Activated CD8-positive, alpha-beta memory T cell treated with anti-CD3 and anti-CD28 coated beads, Interleukin-2, amount 50 U/mL, for 1 hour (primary cell): ENCODE data around the gene FCMR.

Source experiments
- DNase-seq: peaks from one replicate; pipeline ENCODE4 v3.0.0-alpha.2; 2020; ENCODE audit errors: extremely low read depth

FCMR gene, protein sequence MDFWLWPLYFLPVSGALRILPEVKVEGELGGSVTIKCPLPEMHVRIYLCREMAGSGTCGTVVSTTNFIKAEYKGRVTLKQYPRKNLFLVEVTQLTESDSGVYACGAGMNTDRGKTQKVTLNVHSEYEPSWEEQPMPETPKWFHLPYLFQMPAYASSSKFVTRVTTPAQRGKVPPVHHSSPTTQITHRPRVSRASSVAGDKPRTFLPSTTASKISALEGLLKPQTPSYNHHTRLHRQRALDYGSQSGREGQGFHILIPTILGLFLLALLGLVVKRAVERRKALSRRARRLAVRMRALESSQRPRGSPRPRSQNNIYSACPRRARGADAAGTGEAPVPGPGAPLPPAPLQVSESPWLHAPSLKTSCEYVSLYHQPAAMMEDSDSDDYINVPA

DNA sequence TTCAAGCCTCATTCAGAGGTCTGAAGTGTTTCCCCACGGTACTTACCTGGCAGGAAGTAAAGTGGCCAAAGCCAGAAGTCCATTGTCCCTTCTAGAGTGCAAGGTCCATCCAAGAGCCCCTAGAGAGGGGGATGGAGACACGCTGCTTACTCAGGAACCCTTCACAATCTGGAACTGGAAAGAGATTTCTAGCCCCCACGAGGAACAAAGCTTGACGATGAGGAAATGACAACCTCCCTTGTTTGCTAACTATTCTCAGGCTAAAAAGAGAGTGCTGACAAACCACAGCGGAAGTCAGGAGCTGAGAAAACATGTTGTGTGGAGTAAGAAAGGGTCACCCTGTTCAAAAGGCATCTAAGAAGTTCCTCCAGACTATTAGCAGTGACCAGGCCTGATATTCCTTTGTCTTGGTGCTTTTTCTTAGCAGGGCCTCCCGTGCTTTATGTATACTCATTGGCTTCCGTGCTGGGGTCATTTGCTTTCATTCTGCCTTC, at the start of gene FCMR:
TSS of gene FCMR (minus strand) at position 170 of the 494 bp plus-strand sequence. CDS start at position 83, 87 bp downstream.
- DNase-seq: no peak

DNA sequence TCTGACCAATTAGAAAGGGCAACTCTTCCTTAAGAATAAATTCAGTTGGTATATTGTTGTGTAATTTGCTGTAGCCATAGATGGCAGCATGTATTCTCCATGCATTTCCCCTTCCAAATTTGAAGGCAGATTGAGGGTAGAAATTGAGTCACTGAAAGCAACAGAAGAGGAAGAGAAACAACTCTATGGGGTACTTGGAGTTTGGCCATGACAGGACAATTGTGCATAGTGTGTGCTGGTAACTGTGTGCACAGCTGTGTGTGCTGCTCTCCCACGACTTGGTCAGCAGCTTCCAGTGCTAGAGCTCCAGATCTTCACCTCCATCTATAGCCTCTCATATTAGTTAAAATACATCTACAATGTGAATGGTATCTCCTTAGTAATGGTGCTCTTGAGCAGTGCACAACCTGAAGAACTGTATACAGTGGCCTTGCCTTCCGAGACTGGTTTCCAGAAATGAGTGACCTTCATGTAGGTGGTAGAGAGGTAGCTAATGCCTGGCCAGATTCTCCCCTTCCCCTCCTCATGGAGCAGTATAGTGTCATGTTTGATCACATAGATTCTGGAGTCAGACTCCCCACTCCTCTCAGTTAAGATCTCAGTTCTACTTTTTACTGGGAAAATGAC, 49.4 kb upstream of the FCMR start:
- DNase-seq: no peak

DNA sequence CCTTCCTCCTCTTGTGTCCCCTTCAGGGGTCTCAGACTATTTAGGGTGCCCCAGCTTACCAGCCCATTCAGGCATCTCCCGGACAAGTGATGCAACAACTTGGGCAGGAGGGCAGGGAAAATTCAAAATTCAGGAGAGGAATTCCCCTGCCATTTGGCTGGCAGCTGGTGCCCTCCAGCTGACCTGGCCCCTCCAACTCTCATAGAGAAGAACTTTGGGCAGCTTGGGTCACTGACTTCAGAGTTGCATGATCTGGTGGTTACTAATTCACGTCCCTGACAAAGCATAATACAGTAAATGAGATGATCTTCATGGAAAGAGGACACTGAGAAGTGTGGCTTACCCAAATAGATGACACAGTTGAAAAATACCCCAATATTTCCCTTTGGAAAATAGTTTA, 48.7 kb upstream of the FCMR start, which contains the start of gene FCAMR:
TSS of gene FCAMR (minus strand) at position 15 of the 400 bp plus-strand sequence. CDS start 335 bp downstream, outside the sequence.
- DNase-seq: no peak

DNA sequence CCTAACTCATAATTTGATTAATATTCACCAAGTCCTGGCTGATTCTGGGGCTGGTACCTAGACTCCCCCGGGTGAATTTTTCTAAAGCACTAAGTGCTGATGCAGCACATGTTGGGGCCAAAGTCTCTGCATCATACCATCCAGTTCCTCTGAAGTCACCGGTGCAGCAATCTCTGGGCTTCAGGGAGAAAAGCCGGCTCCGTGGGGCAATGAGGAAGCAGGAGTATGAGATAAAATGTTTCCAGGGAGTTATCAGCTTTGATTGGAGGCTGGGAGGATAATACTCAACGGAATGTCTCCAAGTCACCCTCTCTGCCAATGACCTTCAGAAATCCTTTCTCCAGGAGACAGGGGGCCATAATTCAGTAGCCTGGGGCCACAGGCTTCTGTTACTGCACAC, 47.3 kb upstream of the FCMR start:
- no peak for DNase-seq

DNA sequence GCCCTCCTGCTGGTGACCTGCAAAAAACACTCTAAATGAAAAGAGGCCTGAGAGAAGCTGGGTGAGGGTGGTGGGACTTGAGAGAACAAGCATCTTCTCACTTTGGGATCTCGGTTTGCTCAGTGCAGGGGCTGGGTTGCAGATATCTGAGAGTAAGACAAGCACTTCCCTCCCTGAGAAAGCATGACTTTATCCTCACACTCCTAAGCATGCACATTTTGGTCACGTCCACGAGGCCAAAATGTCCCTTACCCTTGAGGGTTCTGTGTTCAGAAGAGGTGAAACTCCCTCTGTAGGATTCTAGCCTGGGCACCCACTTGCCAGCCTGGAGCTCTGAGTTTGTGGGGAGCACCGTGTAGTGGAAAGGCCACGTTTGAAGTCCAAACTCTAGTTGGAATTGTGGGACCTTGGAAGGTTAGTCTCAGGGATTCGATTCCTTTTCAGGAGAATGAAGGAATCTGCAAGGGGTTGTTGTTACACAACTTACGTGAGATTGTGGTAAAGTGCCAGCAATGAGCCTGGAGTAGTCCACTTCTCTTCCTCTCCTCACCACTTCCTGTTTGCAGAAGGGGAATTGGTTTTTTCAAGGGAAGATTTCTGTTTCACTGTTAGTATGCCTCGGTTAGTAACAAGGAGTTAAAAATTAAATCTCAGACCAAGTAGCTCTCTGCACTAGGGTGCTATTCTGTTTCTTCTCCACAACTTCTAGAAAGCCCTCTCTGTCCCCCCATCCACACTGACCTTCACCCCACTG, 45.5 kb upstream of the FCMR start:
- no peak for DNase-seq

DNA sequence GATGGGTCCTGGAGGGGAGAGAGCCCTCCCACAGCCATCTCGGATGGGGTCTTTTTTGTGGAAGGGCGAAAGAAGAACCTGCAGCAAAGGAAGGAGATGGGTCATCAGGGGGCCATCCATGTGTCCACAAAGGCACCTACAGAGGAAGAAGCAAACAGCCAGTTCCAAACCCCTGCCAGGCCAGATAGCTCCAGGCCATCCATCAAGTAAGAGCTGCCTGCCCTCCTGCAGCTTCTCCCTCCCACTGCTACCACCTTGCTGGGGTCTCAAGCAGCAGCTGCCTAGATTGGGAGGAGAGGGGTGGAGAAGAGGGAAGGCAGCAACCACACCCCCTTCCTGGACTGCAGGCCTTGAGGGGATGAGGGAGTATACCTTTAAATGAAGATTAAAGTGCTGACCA, 44.0 kb upstream of the FCMR start:
- no peak for DNase-seq

DNA sequence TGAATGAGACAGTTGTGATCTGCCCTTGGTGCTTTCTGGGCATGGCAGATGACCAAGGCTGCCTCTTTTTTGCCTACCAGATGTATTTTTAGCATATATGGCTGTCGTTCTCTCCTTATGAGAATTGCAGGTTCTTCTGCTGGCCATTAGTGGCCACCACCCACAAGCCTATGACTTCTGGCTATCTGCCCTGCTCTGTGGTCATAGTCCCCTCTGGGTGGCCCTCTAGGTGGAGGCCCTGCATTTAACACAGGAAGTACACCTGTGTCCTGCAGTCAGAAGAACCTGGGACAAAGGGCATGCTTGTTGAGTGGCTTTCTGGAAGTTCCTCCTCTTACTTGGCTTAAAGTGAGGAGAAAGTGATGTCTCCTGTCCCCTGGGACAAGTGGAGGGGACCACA, 42.0 kb upstream of the FCMR start:
- no peak for DNase-seq

DNA sequence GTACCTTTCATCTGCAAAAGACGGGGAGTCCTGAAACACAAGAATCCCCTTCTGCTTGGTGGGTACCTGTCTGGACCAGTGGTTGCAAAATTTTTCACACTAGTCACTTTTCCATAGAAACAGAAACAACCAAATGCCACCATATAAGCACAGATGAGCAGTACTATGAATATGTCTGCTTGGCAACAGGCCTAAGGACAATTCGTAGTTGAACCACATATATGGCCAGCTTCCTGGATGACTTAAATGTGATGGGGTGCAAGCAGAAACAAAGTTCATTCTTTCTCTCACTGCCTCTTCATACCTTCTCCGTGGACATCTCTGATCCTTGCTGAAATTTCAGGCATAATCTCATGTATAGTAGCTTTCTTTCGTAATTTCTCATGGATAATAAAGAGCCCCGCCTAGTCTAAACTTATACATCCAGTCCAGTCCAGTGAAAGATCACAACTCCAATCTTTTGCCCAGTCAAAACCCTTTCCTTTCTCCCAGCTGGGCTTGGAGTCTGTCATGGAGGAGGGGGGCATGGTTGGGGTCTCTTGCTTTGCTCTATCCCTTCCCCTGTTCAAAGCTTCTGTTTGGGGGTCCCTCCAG, 41.5 kb upstream of the FCMR start:
- DNase-seq: no peak

DNA sequence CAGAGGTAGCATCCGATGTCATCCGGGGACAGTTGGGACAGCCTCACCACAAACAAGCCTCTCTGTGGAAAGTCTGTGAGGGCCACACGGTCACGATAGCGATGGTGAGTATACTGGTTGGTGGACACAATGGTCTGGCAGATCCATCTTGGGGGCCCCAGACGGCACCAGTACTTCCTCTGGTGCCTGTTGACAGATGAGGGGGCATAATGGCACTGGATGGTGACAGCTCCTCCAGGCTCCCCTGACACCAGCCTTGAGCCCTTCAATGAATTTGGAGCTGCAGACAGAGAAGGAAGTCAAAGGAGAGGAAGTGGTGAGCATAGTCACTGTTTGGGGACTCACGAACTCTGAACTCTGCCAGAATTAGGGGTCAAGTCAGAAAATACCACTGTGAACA, 40.5 kb upstream of the FCMR start:
- DNase-seq: no peak

DNA sequence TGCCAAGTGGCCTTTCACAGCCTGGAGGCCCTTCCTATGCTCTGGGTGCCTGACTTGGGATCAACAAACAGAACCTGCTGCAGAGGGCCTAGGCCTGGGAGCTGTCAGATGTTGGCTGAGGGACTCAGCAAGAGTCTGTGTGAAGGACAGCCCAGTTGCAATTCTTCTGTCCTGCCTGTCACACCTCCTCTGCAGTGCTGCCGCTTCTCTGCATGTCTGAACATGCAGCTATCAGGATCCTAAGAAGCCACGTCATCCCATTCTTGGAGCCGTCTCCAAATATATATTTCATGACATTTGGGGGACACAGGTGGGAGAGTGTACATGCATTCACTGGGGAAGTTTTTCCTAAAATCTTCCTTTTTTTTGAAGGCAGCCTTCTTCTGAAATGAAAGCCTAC, 39.9 kb upstream of the FCMR start:
- no peak for DNase-seq

DNA sequence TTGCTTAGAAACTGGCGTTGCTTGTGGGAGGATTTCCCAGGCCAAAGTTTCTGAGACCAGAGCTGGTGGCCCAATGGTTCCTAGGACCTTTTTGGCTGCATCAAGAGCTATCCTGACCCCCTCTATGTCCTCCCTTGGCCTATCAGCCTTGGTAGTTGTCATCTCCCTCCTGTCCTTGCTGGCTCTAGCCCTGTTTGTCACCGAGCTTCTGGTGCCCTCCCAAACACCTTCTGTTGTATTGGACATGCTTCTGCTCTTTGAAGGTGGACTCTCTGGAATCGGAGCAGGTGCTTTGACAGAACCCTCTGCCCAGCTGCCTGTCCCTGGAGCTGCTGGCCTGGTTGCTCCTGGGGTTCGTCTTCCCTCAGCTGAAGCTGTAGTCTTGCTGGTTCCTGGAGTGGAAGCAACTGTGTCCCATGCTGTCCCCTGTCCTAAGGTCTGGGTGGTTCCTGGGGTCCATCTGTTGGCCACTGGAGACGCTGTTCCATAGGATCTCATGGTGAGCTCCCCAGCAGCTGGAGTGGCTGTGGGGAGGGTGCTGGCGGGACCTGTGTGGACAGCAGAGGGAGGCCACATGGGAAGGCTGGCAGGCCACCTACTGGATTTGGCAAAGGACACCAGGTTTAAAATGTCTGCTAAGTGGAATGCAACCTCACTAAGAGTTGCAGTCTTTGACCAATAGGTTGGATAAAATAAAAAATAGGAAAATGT, 39.1 kb upstream of the FCMR start:
- DNase-seq: no peak

DNA sequence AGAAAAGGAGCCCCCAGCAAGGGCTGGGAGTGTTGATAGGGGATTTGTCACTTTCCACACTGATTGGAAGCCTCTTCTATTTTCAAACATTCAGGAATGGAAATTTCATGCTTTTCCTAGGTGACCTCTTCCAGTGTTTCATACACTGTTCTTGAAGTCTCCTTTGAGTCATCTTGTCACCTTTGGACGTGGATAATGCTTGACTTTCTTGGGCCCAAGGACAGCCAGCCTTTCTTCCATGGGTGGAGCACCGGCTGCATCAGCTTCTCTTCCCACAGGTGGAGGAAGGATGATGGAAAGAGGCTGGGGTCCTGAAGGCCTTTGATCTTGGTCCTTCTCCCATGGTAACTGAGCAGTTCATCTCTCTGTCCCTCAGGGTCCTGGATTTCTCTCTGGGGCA, 36.4 kb upstream of the FCMR start:
- DNase-seq: no peak

DNA sequence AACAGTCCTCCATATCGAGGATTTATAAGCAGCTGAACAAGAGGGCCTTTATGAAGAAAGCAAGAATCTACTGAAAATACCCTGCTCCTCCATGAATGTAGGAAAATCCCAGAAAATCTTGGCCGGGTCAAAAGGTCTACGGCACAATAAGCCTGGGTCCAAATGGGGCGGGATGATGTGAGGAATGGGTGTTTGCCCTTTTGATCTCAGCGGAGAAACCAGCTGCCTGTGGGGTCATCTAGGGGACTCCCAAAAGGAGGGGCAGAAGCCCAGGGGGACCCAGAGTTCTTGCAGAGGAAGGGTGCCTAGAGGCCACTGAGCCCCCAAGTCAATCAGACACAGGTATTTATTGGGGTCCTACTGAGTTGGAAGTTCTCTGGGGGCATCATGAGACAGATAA, 35.9 kb upstream of the FCMR start:
- no peak for DNase-seq

DNA sequence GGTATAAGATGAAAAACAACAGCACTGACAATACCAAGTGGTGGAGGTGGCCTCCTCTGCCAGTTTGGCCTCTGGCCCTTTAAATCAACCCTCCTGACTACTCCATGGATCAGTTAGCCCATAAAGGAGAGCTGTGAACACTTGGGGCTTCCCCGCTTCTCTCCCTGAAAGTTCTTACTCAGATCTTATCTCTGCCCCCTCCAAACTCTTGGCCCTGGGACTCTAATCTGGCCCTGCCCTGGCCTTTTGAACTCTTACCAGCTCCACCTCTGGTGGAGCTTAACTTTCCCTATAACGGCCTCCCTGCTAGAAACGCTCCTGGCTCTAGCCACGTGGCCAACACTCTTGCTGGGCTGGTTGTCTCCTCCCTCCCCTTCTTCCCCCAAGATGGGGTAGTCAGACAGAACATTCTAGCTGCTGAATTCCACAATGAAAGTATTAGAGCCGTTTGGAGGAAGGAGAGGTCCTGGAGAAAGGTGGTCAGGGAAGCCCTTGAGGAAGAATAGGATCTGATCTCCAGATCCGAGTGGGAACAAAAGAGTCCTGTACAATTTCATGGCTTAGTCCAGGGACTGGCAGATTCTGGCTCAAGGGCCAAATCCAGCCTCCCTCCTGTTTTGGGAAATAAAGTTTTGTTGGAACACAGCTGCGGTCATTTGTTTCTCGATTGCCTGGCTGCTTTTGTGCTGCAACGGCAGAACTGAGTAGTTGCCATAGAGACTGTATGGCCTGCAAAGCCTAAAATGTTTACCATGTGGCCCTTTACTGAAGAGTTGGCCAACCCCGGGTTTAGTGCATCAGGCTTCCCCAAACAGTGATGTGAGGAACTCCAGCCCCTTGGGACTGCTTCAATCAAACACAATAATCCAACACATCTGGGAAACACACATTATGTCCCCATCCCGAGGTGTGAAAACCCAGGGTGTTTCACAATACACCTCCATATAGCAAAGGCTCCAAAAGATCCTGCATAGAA, 34.0 kb upstream of the FCMR start:
- DNase-seq: no peak

DNA sequence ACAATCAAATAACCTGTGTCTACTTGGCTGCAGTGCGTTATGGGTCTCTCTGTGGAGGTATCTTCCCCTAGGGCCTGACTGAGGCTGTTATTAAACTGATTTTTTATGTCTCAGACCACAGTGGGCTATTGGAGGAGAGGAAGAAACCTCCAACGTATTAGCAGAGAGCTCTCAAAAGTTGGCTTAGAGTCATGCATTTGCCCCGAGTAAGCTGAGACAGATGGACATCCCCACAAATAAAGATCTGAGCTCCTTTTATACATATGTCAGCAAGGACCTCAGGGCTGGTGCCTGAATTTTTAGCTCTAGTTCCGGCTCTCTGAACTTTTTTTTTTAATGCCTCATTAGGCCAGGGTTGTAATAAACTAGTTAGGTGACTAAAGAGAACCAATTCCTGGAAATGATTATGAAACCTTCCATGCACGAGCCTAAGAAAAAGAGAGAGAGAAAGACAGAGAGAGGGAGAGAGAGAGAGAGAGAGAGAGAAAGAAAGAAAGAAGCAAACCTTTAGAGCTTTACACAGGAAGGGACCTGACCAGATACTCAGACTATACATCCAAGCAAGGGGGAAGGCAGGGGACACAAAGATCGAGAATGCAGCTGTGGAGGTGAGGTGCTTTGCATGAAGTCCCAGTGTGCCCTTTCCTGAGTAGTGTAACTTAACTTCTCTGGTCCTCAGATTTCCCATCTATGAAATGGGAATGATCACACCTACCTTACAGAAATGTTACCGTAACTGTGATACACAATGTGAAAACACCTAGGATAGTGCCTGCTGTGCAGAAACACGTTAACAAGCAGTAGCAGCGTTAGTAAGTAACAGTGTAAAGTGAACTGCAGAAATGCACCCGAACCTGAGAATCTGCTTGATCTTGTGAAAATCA, 33.0 kb upstream of the FCMR start:
- DNase-seq: no peak

DNA sequence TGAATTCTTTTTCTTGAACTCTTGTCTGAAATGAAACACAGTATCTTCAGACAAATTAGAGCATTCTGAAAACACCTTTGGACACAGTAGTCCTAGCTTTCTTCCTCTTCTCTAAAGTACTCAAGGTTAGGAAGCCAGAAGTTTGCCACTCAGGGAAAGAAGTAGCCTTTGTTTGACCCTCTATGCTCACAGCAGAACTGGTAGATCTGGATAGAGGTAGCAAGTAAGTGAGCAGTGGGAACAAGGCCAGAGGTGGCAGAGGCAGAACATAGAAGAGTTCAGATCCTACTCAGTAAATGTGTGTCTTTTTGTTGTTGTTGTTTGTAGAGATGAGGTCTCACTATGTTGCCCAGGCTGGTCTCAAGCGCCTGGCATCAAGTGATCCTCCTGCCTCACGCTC, 31.9 kb upstream of the FCMR start:
- DNase-seq: no peak

DNA sequence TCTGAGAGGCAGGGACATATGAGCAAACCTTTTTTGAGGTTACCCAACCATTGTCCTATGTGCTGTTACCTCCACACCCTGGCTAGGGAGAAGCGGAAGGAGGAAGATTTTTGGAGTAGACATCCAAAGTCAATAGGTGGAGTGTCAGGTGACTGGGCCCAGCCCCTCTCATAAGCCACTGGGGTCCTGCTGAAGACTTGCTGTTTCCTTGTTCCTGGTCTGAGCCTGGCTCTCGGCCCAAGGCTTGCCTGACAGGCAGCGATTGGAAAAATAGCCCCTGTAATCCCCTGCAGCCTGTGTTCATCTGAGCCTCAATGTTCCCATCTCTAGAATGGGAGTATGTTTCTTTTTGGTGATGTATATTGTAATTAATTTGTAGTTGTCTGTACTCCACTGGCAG, 31.4 kb upstream of the FCMR start:
- DNase-seq: no peak

DNA sequence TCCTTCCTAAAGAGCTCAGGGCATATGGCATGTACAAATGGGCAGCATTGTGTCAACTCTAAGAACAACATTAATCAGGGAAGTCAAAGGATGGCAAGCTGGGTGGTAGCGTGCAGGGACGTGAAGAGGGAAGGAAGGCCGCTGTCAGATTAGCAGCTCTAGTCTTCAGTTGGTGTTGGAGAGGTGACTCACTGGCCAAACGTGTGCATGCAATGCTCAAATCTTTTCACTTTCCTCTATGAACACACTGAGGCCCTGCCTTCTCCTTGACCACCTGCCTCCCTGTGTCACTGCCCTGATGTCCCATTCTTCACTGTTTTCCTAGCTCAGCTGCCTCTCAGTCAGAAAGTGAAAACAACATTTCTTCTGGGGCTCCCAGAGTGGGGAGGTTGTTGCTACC, 30.4 kb upstream of the FCMR start:
- no peak for DNase-seq
